Glomerular visceral epithelial cell (primary cell): ENCODE results near the gene OR52A5.

Source experiments
- DNase-seq: peaks from one replicate; pipeline ENCODE4 v3.0.0-alpha.2; 2016; ENCODE audit errors: extremely low spot score

The OR52A5 gene

GRCh38 chr11:5115339-5115738 is 22.8 kb downstream of the OR52A5 start:
- DNase-seq: no peak

GRCh38 chr11:5107285-5107684 is 30.9 kb downstream of the OR52A5 start:
- no peak for DNase-seq

GRCh38 chr11:5103066-5103465 is 35.1 kb downstream of the OR52A5 start:
- no peak for DNase-seq

- DNase-seq: no peak
Observed at GRCh38 chr11:5102246-5102645, 35.9 kb downstream of the OR52A5 start.

GRCh38 chr11:5096011-5096410 is 42.1 kb downstream of the OR52A5 start:
- no peak for DNase-seq

GRCh38 chr11:5092821-5093585 is 45.2 kb downstream of the OR52A5 start:
- no peak for DNase-seq

GRCh38 chr11:5090668-5091067 is 47.5 kb downstream of the OR52A5 start:
- no peak for DNase-seq

GRCh38 chr11:5088556-5088955 is 49.6 kb downstream of the OR52A5 start:
- no peak for DNase-seq

GRCh38 chr11:5083602-5084001 is 54.6 kb downstream of the OR52A5 start:
- no peak for DNase-seq

- no peak for DNase-seq
Observed at GRCh38 chr11:5081405-5081804, 56.8 kb downstream of the OR52A5 start.
